Activated naive CD4-positive, alpha-beta T cell treated with anti-CD3 and anti-CD28 coated beads, Interleukin-2, amount 10 ng/mL, durations not matched to agents 7 days and 5 days (primary cell): ENCODE results near the gene NBPF3.
"Not testable (repeated sequence)": the region's sequence is repeated elsewhere in the genome, so short reads cannot be mapped to it uniquely, and the experiment has no call there.

Experiments
- CTCF ChIA-PET: fragments of 350-600 bp; sonication (Branson Sonifier 250); formaldehyde crosslinking; loops from one replicate; lab custom pipeline; 2021; ENCODE audit warnings: antibody characterized with exemption; lab: Charles Lee
- DNase-seq: peaks from one replicate; pipeline ENCODE4 v3.0.0-alpha.2; 2020
- H3K27ac Mint-ChIP-seq: one replicate; pipeline ENCODE4 v1.8.0; 2021; ENCODE audit warnings: mild to moderate bottlenecking, moderate library complexity, mixed read lengths
- H3K27me3 Mint-ChIP-seq: one replicate; pipeline ENCODE4 v1.8.0; 2021; ENCODE audit warnings: mild to moderate bottlenecking, mixed read lengths
- H3K36me3 Mint-ChIP-seq: one replicate; pipeline ENCODE4 v1.8.0; 2021; ENCODE audit warnings: mixed read lengths
- H3K4me1 Mint-ChIP-seq: one replicate; pipeline ENCODE4 v1.8.0; 2021; ENCODE audit warnings: mixed read lengths
- H3K4me3 Mint-ChIP-seq: one replicate; pipeline ENCODE4 v1.8.0; 2021; ENCODE audit warnings: mild to moderate bottlenecking, moderate library complexity, mixed read lengths
- H3K9me3 Mint-ChIP-seq: one replicate; pipeline ENCODE4 v1.8.0; 2021; ENCODE audit warnings: mixed read lengths

NBPF3 gene

GRCh38 chr1:21510885-21511578 lies 71.1 kb downstream of the NBPF3 start:
- Mint-ChIP-seq H3K27ac (no peak overlapping the region), H3K9me3 (no peaks in the 10 kb centered on the region), H3K36me3 (no peaks in the 10 kb centered on the region), H3K4me3 (no peak overlapping the region), H3K27me3 (peaks cover 81% of the 10 kb centered on the region), H3K4me1 (peaks cover 4% of the 10 kb centered on the region)
- CTCF ChIA-PET = interaction anchor here (0.6 to 1.9 kb wide), 6 partner anchors 11 to 1116 kb away, joined by 3 to 5 read pairs (median 3); no protein-coding TSS in a partner anchor
- DNase-seq = no peak

GRCh38 chr1:21511579-21512522 lies 71.9 kb downstream of the NBPF3 start:
- DNase-seq = no peak
- H3K9me3 Mint-ChIP-seq = no peaks in the 10 kb centered on the region
- H3K36me3 Mint-ChIP-seq = no peaks in the 10 kb centered on the region
- no peak overlapping the region for H3K4me3 Mint-ChIP-seq
- H3K4me1 Mint-ChIP-seq = peaks cover 4% of the 10 kb centered on the region
- peaks cover 80% of the 10 kb centered on the region for H3K27me3 Mint-ChIP-seq
- CTCF ChIA-PET = interaction anchor here (0.6 to 1.9 kb wide), 7 partner anchors 10 to 1115 kb away, joined by 3 to 6 read pairs (median 3); no protein-coding TSS in a partner anchor
- H3K27ac Mint-ChIP-seq = no peak overlapping the region

- CTCF ChIA-PET = no interaction called here
- DNase-seq = no peak
- peaks cover 56% of the 10 kb centered on the region for H3K27me3 Mint-ChIP-seq
- H3K36me3 Mint-ChIP-seq = no peaks in the 10 kb centered on the region
- H3K9me3 Mint-ChIP-seq = no peaks in the 10 kb centered on the region
- no peaks in the 10 kb centered on the region for H3K4me1 Mint-ChIP-seq
- H3K27ac Mint-ChIP-seq = no peak overlapping the region
- H3K4me3 Mint-ChIP-seq = no peak overlapping the region
Observed at GRCh38 chr1:21514245-21514644, 74.3 kb downstream of the NBPF3 start.

GRCh38 chr1:21517161-21517589 lies 77.2 kb downstream of the NBPF3 start:
- H3K9me3 Mint-ChIP-seq = no peaks in the 10 kb centered on the region
- no peak overlapping the region for H3K4me3 Mint-ChIP-seq
- H3K4me1 Mint-ChIP-seq = no peaks in the 10 kb centered on the region
- CTCF ChIA-PET = no interaction called here
- no peak overlapping the region for H3K27ac Mint-ChIP-seq
- no peaks in the 10 kb centered on the region for H3K36me3 Mint-ChIP-seq
- H3K27me3 Mint-ChIP-seq = peaks cover 27% of the 10 kb centered on the region
- no peak for DNase-seq

GRCh38 chr1:21517660-21518480 lies 77.9 kb downstream of the NBPF3 start:
- Mint-ChIP-seq H3K9me3 (no peaks in the 10 kb centered on the region), H3K4me3 (no peak overlapping the region), H3K27me3 (peaks cover 21% of the 10 kb centered on the region), H3K27ac (no peak overlapping the region), H3K4me1 (no peaks in the 10 kb centered on the region), H3K36me3 (no peaks in the 10 kb centered on the region)
- no peak for DNase-seq
- CTCF ChIA-PET = no interaction called here

- Mint-ChIP-seq H3K4me3 (no peak overlapping the region), H3K27ac (no peak overlapping the region), H3K27me3 (peaks cover 18% of the 10 kb centered on the region), H3K36me3 (no peaks in the 10 kb centered on the region), H3K9me3 (no peaks in the 10 kb centered on the region), H3K4me1 (no peaks in the 10 kb centered on the region)
- CTCF ChIA-PET = no interaction called here
- no peak for DNase-seq
Observed at GRCh38 chr1:21518774-21519455, 79.0 kb downstream of the NBPF3 start.

- CTCF ChIA-PET, H3K36me3 Mint-ChIP-seq, H3K27ac Mint-ChIP-seq, H3K4me1 Mint-ChIP-seq, H3K9me3 Mint-ChIP-seq, DNase-seq, H3K4me3 Mint-ChIP-seq: not testable (repeated sequence)
- H3K27me3 Mint-ChIP-seq = peaks cover 13% of the 10 kb centered on the region
Observed at GRCh38 chr1:21519486-21520070, 79.6 kb downstream of the NBPF3 start.

GRCh38 chr1:21520899-21521716 lies 81.2 kb downstream of the NBPF3 start:
- CTCF ChIA-PET = interaction anchor here (0.9 kb wide), 1 partner anchor 10 kb away, joined by 3 read pairs; no protein-coding TSS in a partner anchor
- no peak overlapping the region for H3K27ac Mint-ChIP-seq
- no peak overlapping the region for H3K4me3 Mint-ChIP-seq

GRCh38 chr1:21521717-21522060 lies 81.8 kb downstream of the NBPF3 start:
- Mint-ChIP-seq H3K4me3 (no peak overlapping the region), H3K27me3 (peaks cover 11% of the 10 kb centered on the region), H3K9me3 (no peaks in the 10 kb centered on the region), H3K4me1 (no peaks in the 10 kb centered on the region), H3K36me3 (no peaks in the 10 kb centered on the region), H3K27ac (no peak overlapping the region)
- CTCF ChIA-PET = interaction anchor here (0.9 kb wide), 1 partner anchor 11 kb away, joined by 3 read pairs; no protein-coding TSS in a partner anchor
- no peak for DNase-seq

More at GRCh38 chr1:21520899-21521716, 81.2 kb downstream of the NBPF3 start:
- DNase-seq = no peak
- H3K36me3 Mint-ChIP-seq = no peaks in the 10 kb centered on the region
- H3K4me1 Mint-ChIP-seq = no peaks in the 10 kb centered on the region
- H3K27me3 Mint-ChIP-seq = peaks cover 14% of the 10 kb centered on the region
- no peaks in the 10 kb centered on the region for H3K9me3 Mint-ChIP-seq

GRCh38 chr1:21522525-21523038 lies 82.6 kb downstream of the NBPF3 start:
- no peak overlapping the region for H3K27ac Mint-ChIP-seq
- CTCF ChIA-PET = interaction anchor here (0.6 to 1.5 kb wide), 2 partner anchors 43 to 154 kb away, joined by 3 read pairs; no protein-coding TSS in a partner anchor
- peaks cover 11% of the 10 kb centered on the region for H3K27me3 Mint-ChIP-seq
- no peak for DNase-seq
- no peaks in the 10 kb centered on the region for H3K9me3 Mint-ChIP-seq
- no peak overlapping the region for H3K4me3 Mint-ChIP-seq
- no peaks in the 10 kb centered on the region for H3K36me3 Mint-ChIP-seq
- H3K4me1 Mint-ChIP-seq = no peaks in the 10 kb centered on the region

GRCh38 chr1:21523297-21523813 lies 83.4 kb downstream of the NBPF3 start:
- H3K4me1 Mint-ChIP-seq = no peaks in the 10 kb centered on the region
- CTCF ChIA-PET = interaction anchor here (0.6 to 1.5 kb wide), 2 partner anchors 43 to 154 kb away, joined by 3 read pairs; no protein-coding TSS in a partner anchor

GRCh38 chr1:21524220-21524619 lies 84.3 kb downstream of the NBPF3 start:
- Mint-ChIP-seq H3K4me1 (no peaks in the 10 kb centered on the region), H3K27me3 (peaks cover 11% of the 10 kb centered on the region), H3K36me3 (no peaks in the 10 kb centered on the region), H3K9me3 (no peaks in the 10 kb centered on the region), H3K4me3 (no peak overlapping the region), H3K27ac (no peak overlapping the region)
- DNase-seq = no peak
- CTCF ChIA-PET = interaction anchor here (1.5 kb wide), 1 partner anchor 155 kb away, joined by 3 read pairs; no protein-coding TSS in a partner anchor

More at GRCh38 chr1:21523297-21523813, 83.4 kb downstream of the NBPF3 start:
- Mint-ChIP-seq H3K4me3 (no peak overlapping the region), H3K9me3 (no peaks in the 10 kb centered on the region), H3K27ac (no peak overlapping the region), H3K27me3 (peaks cover 11% of the 10 kb centered on the region), H3K36me3 (no peaks in the 10 kb centered on the region)
- no peak for DNase-seq
